HL-60 (cell line): ENCODE results near the gene LGR6.

Experiments
- DNase-seq, 2 experiments: peaks; one replicate each; pipeline ENCODE4 v3.0.0-alpha.2; 2010 to 2020; ENCODE audit warnings: low read depth in 1 of 2, low spot score in 1 of 2
- H3K27ac ChIP-seq: fragments of 250-450 bp; sonication (Bioruptor Pico); replicated peaks from 2 replicates; pipeline ENCODE4 v1.5.1; 2020; ENCODE audit warnings: mild to moderate bottlenecking, moderate library complexity
- H3K27me3 ChIP-seq: fragments of 250-450 bp; sonication (Bioruptor Pico); 2 replicates; pipeline ENCODE4 v1.5.1; 2021; ENCODE audit warnings: mild to moderate bottlenecking, moderate library complexity; ENCODE audit not compliant: insufficient read depth, poor library complexity, severe bottlenecking
- H3K4me3 ChIP-seq: replicated peaks from 2 replicates; pipeline ENCODE4 v1.5.1; 2011; ENCODE audit warnings: mild to moderate bottlenecking, control low read depth, low read length; ENCODE audit not compliant: insufficient read depth
- GABPA ChIP-seq: IDR thresholded peaks from 2 replicates; pipeline ENCODE4 v1.6.1; 2012; ENCODE audit warnings: low read depth
- POLR2AphosphoS5 ChIP-seq: IDR thresholded peaks from 2 replicates; pipeline ENCODE4 v1.6.1; 2012; ENCODE audit warnings: low read depth
- REST ChIP-seq: IDR thresholded peaks from 2 replicates; pipeline ENCODE4 v1.6.1; 2012; ENCODE audit warnings: low read depth; ENCODE audit not compliant: insufficient replicate concordance
- SPI1 ChIP-seq: IDR thresholded peaks from 2 replicates; pipeline ENCODE4 v1.6.1; 2012; ENCODE audit warnings: low read depth, mild to moderate bottlenecking, borderline replicate concordance
- TF ChIP-seq, protein P1 (sequence below): IDR thresholded peaks from one replicate; pipeline ENCODE4 v1.5.1; 2011; ENCODE audit warnings: low read length, control low read depth, inconsistent platforms; ENCODE audit not compliant: insufficient read depth

LGR6 gene

DNA sequence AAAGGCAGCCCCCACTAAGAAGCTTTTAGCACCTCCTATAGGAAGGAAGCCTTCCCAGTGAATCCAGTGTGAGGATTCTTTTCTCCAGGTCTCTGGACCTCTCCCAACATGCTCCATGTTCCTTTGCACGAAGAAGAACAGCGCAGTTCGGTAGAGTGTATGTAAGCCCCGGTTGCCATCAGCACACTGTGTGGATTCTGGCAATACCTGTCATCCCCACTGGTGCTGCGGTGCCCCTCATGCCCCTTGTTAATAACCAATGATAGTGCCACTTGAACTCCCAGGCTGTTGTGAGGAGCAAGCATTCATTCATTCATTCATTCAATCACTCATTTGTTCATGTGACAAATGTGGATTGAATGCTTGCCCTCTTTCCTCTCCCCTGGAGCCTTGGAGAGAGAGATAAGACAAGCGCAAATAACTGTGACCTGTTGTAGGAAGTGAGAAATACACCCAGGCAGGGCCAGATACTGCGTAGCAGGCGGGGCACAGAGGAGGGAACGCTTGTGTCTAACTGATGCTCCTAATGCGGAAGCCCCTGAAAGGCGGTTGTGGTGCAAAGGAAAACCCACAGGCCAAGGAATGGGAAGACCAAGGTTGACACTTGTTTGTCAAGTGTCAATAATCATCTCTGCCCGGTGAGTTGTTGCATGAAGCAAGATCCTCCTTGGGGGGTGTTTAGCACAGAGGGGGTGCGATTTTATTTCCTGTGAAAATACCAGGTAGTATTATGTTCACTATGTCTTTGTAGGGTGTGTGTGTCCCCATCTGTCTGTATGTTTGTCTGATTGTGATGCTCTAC is 9.8 kb downstream of the LGR6 start:
- peaks cover 8% of the 10 kb centered on the region for H3K27me3 ChIP-seq
- no peak overlapping the region for H3K27ac ChIP-seq
- no peak overlapping the region for H3K4me3 ChIP-seq
- peak; percentile 15 to 68 for DNase-seq
- peak; percentile 42; the same call in 1 of the 2 replicates for TF ChIP-seq SPI1
- TF ChIP-seq, protein P1, sequence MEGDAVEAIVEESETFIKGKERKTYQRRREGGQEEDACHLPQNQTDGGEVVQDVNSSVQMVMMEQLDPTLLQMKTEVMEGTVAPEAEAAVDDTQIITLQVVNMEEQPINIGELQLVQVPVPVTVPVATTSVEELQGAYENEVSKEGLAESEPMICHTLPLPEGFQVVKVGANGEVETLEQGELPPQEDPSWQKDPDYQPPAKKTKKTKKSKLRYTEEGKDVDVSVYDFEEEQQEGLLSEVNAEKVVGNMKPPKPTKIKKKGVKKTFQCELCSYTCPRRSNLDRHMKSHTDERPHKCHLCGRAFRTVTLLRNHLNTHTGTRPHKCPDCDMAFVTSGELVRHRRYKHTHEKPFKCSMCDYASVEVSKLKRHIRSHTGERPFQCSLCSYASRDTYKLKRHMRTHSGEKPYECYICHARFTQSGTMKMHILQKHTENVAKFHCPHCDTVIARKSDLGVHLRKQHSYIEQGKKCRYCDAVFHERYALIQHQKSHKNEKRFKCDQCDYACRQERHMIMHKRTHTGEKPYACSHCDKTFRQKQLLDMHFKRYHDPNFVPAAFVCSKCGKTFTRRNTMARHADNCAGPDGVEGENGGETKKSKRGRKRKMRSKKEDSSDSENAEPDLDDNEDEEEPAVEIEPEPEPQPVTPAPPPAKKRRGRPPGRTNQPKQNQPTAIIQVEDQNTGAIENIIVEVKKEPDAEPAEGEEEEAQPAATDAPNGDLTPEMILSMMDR, result no peak

- Histone ChIP-seq H3K27me3 (peaks cover 8% of the 10 kb centered on the region), H3K4me3 (no peak overlapping the region), H3K27ac (no peak overlapping the region)
- no peak for TF ChIP-seq REST
- TF ChIP-seq SPI1, result no peak
- TF ChIP-seq, protein P1, result no peak
- no peak for TF ChIP-seq GABPA
- DNase-seq, result no peak
These were observed 10.5 kb downstream of the LGR6 start for GRCh38 chr1:202204065-202204464.

- DNase-seq, result no peak
- TF ChIP-seq SPI1, result no peak
- TF ChIP-seq POLR2AphosphoS5, result no peak
- no peak for TF ChIP-seq GABPA
- TF ChIP-seq, protein P1, result no peak
- TF ChIP-seq REST, result no peak
- Histone ChIP-seq H3K27me3 (no peaks in the 10 kb centered on the region), H3K27ac (no peak overlapping the region), H3K4me3 (no peak overlapping the region)
These were observed 12.1 kb downstream of the LGR6 start for GRCh38 chr1:202205523-202206190.
